HL-60/S4 (cell line): ENCODE data around the gene TBC1D3K.
"Not testable (repeated sequence)": the region's sequence is repeated elsewhere in the genome, so short reads cannot be mapped to it uniquely, and the experiment has no call there.

ENCODE experiments used
- in situ Hi-C: fragments of 300-500 bp; cut with MboI; formaldehyde crosslinking; loops from 2 replicates; pipeline ENCODE4 v1.14.3; 2022; ENCODE audit warnings: low sequenced_read_pairs

The TBC1D3K gene

DNA sequence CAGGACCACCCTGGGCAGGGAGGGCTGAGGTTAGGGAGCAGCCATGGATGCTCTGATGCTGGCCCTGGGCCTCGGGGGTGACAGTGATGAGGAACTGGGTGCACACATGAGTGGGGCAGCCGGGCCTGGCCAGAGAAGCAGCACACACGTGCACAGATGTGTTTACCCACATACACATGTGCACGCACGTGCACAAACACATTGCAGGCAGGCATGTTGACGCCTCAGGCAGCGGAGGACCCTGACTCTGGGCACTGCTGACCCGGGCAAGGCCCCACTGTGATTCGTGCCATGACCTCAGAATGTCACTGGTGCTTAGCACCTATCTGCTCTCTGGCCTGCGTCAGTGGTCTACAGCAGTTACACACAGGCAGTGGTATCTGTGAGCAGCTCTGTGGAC, at the start of gene TBC1D3K:
TBC1D3K (plus strand) TSS at position 301 of the 400 bp plus-strand sequence. CDS start 1,585 bp downstream, outside the sequence.
- in situ Hi-C loops = not testable (repeated sequence)

DNA sequence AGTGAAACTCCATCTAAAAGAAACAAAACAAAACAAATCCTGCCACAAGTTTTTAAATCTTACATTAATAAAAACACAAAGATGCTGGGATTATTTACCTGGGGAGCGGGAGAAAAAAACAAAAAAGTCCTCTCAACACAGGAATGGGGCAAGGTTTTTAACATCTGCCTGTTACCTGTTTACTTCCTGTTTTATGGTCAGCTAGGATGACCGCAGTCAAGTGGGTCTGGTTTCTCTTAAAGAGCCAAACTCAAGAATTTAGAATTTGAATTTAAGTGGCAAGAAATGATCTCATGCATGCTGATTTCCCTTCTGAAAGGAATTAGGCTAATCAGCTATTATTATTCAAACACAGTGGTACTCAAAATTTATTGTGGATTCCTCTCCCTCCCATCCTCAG, 39.7 kb upstream of the TBC1D3K start:
- in situ Hi-C loops = no loop called here

DNA sequence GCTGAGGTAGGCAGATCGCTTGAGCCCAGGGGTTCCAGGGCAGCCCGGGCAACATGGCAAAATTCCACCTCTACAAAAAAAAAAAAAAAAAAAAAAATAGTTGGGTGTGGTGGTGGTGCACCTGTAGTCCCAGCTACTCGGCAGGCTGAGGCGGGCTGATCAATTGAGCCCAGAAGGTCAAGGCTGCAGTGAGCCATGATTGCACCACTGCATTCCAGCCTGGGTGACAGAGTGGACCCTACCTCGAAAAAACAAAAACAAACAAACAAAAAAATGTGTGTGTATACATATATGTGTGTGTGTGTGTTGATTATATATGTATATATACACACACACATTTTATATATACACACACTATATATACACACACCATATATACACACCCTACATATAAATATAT, 39.1 kb upstream of the TBC1D3K start:
- in situ Hi-C loops = no loop called here

DNA sequence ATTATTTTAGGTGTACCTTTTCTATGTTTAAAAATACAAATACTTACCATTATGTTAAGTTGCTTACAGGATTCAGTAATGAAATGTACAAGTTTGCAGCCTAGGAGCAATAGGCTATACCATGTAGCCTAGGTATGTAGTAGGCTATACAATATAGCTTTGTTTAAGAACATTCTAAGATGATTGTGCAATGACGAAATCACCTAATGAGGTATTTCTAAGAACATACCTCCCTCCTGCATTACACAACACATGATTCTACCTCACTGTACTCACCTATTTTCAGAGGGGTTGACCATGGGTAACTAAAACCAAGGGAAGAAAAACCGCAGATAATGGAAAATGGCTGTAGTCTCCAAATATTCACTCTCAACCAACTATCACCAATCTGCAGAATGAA, 35.3 kb upstream of the TBC1D3K start:
- in situ Hi-C loops = no loop called here

DNA sequence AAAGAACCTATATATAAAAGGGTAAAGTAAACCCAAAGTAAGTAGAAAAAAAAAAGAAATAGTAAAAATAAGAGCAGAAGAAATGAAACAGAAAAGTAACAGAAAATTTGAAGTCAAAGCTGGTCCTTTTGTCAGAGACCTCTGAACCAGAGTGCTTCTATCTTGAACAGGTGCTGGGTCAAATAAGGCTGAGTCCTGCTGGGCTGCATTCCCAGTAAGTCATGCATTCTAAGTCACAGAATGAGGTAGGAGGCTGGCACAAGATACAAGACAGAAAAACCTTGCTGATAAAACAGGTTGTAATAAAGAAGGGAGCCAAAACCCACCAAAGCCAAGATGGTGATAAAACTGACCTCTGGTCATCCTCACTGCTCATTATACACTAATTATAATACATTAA, 27.3 kb upstream of the TBC1D3K start:
- in situ Hi-C loops = not testable (repeated sequence)
